LNCaP clone FGC (cell line): ENCODE results near the gene ANO6.

Experiments
- DNase-seq: peaks from one replicate; pipeline ENCODE4 v3.0.0-alpha.2; 2011; ENCODE audit warnings: low read depth
- H3K4me3 ChIP-seq: 2 replicates; pipeline ENCODE4 v1.5.1; 2011; ENCODE audit warnings: mild to moderate bottlenecking, low read depth, low read length, control low read depth
- TF ChIP-seq, protein P1 (sequence below): IDR thresholded peaks from 2 replicates; pipeline ENCODE4 v1.5.1; 2012; ENCODE audit warnings: mild to moderate bottlenecking; ENCODE audit not compliant: control insufficient read depth, insufficient read depth; ENCODE audit errors: extremely low read depth

ANO6 gene

DNA sequence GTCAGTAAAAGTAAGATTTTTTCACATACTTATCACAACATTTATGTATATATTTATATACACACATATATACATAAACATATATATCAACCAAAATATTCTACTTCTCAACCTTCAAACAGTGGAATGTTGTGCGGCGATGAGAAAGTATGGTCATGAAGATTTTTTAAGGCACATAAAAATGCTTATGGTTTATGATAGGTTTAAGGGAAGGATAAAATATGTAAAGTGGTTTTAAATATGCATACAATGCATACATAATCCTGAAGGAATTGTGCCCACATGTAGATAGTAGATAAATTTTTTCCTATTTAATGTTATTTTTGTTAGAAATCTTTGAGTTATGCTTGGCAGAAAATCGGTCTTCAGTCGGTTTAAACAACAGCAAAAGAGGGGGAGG, 182.7 kb downstream of the ANO6 start:
- H3K4me3 ChIP-seq: no peak overlapping the region
- TF ChIP-seq, protein P1, sequence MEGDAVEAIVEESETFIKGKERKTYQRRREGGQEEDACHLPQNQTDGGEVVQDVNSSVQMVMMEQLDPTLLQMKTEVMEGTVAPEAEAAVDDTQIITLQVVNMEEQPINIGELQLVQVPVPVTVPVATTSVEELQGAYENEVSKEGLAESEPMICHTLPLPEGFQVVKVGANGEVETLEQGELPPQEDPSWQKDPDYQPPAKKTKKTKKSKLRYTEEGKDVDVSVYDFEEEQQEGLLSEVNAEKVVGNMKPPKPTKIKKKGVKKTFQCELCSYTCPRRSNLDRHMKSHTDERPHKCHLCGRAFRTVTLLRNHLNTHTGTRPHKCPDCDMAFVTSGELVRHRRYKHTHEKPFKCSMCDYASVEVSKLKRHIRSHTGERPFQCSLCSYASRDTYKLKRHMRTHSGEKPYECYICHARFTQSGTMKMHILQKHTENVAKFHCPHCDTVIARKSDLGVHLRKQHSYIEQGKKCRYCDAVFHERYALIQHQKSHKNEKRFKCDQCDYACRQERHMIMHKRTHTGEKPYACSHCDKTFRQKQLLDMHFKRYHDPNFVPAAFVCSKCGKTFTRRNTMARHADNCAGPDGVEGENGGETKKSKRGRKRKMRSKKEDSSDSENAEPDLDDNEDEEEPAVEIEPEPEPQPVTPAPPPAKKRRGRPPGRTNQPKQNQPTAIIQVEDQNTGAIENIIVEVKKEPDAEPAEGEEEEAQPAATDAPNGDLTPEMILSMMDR: no peak
- DNase-seq: no peak

DNA sequence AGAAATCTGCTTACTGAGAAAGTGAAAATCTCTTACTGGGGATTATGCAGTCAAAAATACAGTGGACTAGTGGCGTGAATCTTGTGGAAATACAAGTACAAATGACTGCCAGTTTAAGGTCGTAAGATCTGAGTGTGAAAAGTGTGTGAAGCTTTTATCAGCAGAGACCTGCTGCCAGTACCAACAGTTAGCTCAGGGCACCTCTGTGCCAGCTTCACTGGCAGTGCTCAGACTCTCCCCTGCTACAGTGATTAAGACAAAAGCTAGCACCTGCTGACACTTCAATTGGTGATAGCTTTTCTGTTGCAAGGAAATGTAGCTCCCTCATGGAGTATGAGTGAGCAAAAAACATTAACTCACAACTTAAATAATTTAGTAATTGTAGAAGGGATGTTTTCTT, 185.1 kb downstream of the ANO6 start:
- TF ChIP-seq, protein P1: no peak
- no peak for DNase-seq
- no peak overlapping the region for H3K4me3 ChIP-seq

DNA sequence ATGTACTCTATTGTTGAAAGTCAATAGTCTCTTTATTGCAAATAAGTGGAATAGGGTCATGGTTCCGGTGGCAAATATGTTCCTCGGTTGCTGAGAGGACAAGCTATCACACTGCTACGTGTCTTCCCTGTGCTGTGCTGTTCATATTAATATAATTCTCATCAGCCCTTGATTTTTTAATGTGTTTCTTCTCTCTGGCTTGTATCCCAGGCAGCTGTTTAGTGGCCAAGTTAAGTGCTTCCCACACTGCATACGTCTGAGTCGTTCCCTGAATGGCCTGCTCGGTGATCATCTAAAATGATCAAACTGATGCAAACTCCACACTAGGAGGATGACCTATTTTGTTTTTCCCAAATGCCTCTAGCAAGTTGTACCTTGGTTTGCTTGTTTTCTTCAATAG, 186.4 kb downstream of the ANO6 start:
- H3K4me3 ChIP-seq: no peak overlapping the region
- no peak for DNase-seq
- TF ChIP-seq, protein P1: no peak

DNA sequence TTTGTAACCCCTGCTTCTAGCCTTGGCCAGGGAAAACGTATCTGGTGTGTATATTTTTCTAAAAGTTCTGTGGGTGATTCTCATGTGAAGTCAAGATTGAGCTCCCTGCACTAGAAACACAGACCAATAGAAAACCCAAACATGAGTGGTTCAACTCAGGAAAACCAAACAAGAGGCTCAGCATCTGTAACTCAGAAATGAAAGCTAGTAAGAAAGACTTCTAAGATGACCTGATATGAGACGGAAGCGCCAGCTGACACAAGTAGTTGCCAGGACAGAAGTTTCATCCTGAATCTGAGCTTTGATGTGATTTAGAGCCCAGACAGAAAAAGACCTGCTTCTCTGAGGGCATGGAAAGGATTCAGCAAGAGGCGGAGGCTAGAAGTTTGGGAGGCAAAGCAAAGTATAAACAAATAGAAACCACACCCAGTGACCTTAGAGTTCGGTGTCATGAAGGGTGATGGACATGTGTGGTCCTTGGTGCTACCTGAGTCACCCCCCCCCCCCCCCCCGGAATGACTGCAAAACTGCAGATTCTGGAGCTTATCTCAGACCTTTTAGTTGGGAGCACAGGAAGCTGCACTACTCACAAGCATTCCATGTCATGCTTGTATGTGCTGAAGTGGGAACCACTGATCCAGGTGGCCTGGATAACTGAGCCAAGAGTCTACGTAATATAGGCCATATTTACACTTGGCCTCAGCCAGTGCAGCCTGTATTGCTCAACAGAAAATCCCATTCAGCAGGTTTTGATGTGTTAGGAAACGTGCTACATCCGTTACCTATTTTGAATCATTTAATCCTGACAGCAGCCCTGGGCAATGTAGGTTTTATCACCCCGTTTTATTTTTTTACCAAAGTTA, 191.3 kb downstream of the ANO6 start:
- DNase-seq: peak; percentile 46
- TF ChIP-seq, protein P1: no peak
- no peak overlapping the region for H3K4me3 ChIP-seq

DNA sequence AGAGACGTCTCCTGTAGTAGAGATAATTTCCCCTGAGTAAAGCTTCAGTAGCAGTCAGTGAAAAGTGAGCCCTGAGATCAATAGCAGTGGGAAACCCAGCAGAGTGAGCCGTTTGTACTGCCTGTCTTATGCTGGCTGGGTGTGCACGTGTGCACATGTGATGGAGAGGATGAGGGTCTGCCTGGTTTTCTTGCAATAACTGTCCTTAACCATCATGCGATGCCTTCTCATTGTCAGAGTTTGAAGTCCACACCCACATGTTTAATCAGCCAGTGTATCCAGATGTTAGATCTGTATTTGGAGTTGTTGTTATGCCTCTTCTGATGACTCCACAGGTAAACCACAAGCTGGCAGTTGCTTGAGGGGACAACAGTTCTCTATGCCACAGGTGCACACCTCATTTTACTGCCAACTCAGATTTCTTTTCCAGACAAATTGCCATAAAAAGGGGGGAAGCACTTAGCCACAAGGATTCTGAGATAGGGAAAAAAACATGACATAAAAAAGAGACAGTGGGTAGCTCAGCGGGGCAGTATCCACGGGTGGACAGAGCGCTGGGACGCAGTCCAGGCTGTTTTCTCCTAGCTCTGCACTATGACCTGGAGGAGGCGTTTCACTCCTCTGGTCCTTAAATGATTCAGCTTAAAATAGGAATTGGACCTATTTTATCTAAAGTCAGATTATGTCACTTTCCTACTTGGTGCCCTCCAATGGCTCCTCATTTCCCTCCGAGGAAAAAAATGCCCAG, 192.3 kb downstream of the ANO6 start:
- no peak for DNase-seq
- H3K4me3 ChIP-seq: no peak overlapping the region
- TF ChIP-seq, protein P1: no peak

DNA sequence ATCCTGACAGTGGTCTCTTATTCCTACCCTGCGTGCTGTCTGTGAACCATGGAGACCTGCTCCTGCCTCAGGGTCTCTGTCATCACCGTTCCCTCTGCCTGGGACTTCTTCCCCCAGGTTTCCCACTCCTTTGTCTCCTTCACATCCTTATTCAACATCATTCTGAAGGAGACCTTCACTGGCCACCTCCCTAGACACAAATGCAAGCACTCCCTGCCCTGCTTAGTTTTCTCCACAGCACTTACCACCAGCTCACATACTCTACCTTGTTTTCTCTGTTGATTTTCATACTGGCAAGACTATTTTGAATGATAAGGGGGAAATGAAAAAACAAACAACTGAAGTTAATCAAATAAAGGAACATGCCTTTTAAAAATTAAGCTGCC, 192.8 kb downstream of the ANO6 start:
- TF ChIP-seq, protein P1: no peak
- DNase-seq: no peak
- no peak overlapping the region for H3K4me3 ChIP-seq
